ENCODE measurements around the gene TOR4A. TPM values are rescaled to one million over a fixed set of nuclear protein-coding genes. Genes with fewer than 3 reads are reported as not detected.

Gene TOR4A
- polyA plus RNA-seq, 3 donors = 3.7 to 4.3 (median 4.2) TPM

DNA sequence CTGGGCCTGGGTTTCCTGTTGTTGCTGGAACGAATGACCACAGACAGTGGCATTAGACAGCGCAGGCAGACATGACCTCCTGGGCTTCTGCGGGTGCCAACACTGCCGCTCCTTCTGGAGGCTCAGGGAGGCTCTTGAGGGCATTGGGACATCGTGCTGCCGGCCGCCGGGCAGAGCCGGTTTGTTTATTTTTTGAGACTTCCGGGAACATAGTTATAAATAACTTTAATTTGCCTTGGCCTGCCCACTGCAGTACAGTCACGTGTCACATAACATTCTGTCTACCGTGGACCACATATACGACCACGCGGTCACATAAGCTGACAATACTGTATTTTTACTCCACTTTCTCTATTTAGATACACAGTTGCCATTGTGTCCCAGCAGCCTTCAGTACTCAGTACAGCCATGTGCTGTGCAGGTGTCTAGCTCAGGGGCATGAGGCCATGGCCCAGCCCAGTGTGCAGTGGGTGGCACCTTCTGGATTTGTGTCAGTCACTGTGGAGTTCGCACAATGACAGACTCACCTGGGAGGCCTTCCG is 8.2 kb upstream of the TOR4A start:
- no peak for DNase-seq (ENCODE audit: low read depth in 3 of 3, low spot score in 2 of 3)

DNA sequence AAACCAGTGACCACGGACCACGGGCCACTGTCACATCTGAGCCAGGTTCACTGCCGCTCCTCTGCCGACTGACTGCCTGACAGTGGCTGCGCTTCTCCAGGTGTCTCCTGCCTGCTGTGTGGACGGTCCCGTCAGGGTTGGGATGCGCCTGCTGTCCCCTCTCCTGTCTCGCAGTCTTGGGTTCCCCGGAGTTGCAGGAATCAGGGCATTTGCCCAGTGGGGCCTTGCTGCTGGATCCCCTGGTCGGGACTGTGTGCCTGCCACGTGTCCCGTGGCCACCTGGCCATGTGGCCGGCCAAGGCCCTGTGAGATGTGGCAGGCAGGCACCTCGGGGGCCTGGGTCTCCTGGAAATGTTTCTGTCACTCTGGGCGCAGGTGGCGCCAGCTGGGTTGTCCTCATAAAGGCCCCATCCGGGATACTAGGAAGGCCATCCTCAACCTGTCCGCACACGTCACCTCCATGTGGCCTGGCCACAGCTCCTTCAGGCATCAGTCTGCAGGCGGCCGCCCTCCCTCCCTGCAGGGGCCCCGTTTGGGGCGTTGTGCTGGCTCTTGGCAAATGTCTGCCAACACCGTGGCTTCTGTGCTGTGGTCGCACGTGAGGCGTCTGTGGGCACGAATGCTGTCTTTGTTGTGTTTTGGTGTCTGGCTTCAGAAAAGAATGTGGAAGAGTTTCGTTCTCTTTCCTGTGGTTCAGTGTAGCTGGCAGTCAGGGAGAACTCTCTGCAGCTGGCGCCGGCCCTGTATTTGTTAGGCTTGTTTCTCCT is 6.4 kb upstream of the TOR4A start:
- no peak for DNase-seq (ENCODE audit: low read depth in 3 of 3, low spot score in 2 of 3)

DNA sequence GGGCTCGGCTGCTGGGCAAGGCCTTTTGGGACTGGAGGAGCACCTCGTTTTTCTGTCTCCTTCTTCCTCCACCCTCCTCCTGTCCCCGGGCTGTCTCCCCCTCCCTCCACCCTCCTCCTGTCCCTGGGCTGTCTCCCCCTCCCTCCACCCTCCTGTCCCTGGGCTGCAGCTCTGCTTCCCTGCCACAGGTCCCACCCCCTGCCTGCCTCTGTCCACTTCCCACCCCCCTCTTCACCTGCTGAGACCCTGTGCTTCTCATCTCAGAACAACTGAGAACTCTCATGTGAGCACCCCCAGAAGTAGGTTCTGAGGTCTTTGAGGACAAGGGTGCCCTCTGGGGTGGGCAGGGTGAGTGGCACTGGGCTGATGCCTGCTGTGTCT is 5.8 kb upstream of the TOR4A start:
- no peak for DNase-seq (ENCODE audit: low read depth in 3 of 3, low spot score in 2 of 3)

DNA sequence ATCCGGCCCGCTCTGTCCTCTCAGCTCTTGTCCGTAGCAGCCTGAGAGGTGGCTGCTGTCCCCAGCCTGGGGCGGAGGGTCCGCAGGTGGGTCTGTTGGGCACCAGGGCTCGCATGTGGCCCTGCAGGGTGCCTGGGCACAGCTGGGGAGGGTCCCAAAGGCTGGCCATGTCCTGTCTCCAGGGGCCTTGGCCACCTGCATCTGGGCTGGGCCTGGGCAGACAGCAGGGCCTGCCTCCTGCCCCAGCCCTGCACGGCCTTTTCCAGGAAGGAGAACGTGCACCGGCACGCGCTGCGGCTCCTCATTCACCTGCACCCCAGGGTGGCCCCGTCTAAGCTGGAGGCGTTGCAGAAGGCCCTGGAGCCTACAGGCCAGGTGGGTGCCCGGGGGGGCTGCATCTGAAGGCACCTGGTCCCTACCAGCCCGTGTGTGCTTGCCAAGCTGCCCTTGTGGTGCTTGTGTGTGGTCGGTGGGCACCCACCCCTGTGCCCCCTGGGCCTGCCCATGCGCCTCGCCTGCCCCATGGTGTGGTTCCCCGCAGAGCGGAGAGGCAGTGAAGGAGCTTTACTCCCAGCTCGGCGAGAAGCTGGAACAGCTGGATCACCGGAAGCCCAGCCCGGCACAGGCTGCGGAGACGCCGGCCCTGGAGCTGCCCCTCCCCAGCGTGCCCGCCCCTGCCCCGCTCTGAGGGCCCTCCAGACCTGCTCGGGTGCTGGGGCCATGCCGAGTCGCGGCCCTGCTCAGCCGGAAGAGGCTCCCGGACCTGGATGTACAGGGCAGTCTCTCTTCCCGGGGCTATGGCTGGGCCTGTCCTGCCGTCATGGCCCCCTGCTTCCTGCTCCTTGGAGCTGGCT is 5.1 kb upstream of the TOR4A start:
- DNase-seq (ENCODE audit: low read depth in 3 of 3, low spot score in 2 of 3) = no peak

DNA sequence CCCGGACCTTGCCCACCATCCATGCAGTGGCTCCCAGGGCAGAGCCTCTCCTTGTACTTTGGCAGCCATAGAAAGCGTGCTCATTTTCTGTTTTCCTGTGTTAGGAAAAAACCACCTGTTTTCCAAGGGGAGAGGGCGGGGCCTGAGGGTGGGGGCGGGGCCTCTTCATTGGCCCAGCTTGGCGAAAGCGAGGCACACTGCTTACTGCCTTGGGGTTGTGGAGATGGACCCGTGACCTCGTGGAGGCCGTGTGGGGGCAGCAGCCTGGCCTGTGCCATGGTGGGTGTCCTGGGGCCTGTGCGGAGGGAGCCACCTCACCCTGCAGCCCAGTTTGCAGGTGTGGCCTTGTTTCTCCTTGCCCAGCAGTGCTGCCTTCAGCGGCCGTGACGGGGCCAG is 4.4 kb upstream of the TOR4A start:
- DNase-seq (ENCODE audit: low read depth in 3 of 3, low spot score in 2 of 3) = no peak

DNA sequence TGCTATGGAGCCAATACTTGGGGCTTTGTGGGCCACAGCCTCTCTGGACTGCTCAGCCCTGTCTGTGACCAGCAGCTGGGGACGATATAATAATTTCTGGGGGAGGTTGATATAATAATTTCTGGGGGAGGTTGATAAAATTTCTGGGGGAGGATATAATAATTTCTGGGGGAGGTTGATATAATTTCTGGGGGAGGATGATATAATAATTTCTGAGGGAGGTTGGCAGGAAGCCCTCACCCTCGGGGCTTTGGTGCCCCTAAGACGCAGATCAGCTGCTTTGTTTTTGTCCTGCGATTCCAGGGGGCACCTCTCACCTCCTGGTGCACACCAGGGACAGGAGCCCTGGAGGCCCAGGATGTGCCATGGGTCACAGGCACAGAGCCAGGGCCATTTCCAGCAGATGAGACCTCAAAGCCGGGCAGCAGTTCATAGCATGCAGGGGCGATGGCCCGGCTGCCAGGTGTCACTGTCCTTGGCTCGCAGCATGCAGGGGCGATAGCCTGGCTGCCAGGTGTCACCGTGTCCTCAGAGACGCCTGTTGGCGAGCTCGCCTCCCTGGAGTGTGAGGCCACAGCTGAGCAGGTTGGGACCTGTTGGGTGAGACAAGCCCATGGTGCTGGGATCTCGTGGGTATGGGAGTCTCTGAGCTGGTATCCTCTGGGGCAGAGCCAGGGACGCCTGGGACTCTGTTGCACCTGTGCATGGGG is 3.8 kb upstream of the TOR4A start:
- no peak for DNase-seq (ENCODE audit: low read depth in 3 of 3, low spot score in 2 of 3)

DNA sequence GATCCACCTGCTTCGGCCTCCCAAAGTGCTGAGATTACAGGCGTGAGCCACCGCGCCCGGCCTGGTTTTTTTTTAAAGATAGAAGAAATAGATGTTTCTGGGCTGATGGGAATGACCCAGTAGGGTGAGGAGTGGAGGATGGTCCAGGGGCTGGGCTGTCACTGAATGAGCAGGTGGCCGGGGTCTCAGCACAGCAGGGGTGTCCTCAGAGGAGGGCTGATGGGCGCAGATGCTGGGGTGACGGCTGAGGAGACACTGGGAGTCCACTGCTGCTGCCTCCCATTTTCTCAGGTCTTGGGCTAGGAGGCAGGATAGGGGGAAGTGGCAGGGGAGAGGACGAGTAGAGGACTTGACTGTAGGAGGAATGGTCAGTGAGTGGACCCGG is 2.3 kb upstream of the TOR4A start:
- DNase-seq (ENCODE audit: low read depth in 3 of 3, low spot score in 2 of 3) = no peak

DNA sequence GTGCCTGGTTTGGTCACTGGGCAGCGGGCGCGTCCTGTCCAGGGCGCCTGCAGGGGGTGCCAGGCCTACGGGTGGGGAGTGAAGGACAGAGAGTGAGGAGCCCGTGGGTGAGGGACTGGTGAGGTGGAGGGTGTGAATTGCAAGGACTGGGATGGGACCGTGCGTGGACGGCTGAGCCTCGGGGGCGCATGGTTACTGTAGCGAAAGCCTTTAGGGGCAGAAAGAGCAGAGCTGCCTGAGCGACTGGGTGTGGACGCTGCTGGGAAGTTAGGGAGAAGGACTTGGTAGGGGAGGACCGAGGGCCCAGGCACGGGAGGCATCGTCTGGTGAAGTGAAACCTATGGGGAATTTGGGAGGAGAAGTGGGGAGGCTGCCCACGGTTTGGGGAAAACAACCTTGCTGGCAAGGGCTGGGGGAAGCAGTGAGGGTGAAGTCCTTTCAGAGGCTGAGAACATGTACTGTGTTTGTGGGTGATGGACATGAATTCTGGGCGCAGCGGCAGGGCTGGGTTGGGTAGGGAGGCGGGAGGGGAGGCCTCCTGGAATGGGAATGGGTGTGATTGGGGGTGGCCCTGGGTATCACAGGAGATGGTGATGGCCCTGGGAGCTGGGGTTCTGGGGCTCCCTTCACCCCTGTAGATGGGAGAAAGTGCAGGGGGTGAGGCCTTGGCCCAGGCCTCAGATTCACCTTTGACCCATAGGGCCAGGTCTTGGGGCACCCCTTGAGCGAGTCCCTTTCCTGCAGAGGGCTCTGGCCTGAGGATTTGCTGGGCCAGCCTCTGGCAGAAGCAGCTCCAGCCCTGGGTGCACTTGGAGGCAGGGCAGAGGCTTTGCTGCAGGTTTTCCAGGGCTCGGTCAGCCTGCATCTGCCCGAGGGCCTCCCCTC is 1.7 kb upstream of the TOR4A start:
- no peak for DNase-seq (ENCODE audit: low read depth in 3 of 3, low spot score in 2 of 3)

DNA sequence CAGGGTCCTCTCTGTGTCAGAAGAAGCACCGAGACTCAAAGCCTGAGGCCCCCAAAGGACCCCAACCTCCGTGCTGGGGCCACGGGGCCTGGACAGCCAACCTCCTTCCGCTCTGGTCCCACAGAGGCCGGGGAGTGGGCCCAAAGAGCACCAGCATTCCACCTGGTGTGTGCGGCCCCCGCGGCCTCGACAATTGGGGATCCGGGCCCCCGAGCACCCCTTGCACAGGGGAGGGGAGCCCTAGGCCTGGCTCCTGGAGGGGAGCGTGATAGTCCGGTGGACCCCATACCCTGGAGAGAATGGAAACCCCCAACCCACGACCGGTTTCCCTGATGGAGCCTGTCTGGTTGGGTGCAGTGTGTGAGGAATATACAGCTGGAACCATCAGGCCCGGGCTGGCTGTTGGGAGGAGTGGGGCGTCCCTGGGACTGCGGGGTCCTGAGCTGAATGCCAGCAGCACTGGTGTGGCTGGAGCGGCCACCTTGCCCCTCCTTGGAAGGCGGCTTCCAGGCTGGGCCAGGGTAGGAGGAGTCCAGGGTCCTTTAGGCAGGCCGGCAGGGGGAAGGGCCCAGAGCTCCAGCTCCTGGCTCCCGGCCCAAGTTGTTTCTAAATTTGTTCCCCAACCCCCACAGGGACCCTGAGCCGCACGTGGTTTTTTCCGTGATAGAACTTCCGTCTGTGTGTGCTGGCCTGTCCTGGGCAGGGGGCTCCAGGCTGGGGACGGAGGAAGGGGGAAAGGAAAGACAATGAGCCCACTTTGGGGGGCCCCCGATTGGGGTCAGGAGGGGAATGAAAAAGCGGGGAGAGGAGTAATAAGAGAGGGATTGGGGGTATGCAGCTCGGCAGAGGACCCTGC is 825 bp upstream of the TOR4A start:
- DNase-seq (ENCODE audit: low read depth in 3 of 3, low spot score in 2 of 3) = no peak

DNA sequence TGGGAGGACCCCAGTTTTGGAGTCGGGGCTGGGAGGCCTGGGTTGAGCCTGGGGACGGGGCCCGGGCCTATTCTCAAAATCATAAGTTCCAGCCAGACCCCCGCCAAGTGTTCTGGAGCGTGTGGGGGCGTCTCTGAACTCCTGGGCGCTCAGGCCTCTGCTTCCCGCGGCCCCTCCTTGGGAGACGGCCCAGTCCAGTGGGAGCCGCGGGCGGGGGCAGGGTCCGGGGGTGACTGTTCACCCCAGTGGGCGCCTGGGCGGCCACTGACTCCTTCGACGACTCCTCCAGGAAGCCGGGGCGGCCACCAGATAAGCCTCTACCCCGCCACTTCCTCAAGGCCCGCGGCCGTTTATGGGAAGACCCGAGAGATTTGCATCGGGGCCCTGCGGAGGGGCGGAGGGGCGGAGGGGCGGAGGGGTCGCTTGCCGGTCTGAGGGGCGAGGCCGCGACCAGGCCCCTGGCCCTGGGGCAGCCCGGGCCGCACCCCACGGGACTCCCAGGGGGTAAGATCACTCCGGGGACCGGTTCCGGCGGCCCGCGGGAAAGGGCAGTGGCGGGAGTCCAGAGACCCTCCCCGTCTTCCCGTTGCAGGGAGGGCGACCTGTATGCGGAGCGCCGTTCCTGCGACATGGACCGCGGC is 655 bp downstream of the TOR4A start:
- DNase-seq (ENCODE audit: low read depth in 3 of 3, low spot score in 2 of 3) = no peak

DNA sequence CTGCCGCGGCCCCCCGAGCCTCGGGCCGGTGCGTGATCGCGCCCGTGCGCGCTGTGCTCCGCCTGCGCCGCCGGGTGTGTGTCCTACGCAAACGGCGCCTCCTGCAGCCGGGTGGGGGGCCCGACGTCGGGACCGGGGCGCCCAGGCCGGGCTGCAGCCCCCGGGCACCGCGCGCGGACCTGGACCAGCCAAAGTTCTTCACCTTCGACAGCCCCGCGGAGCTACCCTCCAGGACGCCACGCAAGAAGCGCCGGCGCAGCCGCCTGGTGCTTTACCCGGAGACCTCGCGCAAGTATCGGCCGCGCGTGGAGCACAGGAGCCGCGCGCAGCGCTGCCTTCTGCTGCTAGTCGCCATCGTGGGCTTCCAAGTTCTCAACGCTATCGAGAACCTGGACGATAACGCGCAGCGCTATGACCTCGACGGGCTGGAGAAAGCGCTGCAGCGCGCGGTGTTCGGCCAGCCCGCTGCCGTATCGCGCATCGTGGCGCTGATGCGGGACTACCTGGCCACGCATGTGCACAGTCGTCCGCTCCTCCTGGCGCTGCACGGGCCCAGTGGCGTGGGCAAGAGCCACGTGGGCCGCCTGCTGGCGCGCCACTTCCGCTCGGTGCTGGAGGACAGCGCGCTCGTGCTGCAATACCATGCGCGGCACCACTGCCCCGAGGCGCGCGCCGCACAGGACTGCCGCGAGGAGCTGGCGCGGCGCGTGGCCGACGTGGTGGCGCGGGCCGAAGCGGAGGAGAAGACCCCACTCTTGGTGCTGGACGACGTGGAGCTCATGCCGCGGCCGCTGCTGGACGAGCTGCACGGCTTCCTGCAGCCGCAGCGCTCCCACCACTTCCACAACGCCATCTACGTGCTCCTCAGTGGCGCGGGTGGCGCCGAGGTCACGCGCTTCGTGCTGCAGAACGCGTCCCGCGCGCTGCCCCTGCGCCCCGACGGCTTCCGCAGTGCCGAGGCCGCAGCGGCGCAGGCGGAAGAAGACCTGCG is 1.5 kb downstream of the TOR4A start:
- DNase-seq (ENCODE audit: low read depth in 3 of 3, low spot score in 2 of 3) = no peak

DNA sequence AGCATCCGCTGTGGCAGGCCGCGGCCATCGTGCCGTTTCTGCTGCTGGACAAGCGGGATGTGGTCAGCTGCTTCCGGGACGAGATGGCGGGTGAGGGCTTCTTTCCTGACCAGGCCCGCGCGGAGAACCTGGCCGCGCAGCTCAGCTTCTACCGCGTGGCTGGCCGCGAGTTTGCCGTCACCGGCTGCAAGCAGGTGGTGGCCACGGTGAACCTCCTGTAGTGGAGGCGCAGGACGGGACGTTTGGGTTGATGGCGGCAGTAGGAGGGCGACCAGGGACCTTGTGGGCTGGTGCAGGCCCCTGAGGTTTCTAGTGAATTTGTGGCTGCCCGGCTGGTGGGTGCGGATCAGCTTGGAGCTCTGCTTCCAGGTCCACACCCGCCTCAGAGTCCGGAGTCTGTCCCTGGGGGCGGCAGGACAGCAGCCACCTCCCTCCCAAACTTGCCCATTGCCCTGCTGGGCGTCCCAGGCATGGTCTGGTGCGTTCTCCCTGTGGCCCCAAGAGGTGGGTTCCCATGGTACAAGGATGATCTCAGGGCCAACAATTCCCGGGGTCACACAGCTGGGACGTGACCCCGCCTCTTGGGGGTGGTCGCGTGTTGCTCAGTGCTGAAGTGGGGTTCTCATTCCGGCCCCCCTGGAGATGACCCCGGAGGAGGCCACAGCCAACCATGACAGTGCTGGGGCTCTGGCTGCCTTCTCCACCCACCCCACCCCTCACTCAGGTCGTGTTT is 2.4 kb downstream of the TOR4A start:
- DNase-seq (ENCODE audit: low read depth in 3 of 3, low spot score in 2 of 3) = no peak

DNA sequence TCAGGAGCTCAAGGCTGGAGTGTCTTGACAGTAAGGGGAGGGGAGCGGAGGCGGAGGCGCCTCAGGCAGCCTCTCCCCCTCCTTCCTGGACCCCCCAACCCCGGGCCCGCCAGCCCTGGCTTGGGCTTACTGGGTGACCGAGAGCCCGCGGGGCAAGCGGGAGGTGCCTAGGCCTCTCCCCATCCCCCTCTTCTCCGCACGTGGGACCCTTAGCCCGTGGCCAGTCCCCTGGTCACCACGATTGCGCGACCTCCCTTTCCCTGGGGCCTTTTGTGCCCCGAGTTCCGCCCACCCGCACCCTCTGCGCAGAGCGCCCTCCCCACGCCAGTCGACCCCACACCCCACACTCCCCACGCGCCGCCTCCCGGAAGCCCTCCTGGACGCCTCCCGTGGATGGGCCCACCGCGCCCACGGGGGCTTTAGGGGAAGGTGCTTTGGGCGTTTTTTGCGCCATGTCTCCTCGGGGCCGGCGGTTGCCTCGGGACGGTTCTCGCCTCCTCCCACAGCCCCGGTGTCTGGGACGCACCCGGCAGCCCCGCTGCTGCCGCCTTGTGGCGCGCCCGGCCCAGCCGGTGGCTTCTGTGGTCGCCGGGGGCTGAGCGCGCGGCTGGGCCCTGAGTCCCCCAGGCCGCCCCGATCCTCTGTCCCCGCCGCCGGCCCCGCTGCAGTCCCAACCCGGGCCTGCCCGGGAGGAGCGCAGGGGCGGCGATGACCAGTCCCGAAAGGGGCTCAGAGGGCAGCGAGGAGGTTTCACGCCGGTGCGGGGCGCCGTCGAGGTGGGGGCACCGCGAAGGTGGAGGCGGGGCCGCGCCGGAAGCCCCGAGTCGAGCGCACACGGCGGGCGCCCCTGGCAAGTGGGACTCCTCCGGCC is 3.2 kb downstream of the TOR4A start:
- DNase-seq (ENCODE audit: low read depth in 3 of 3, low spot score in 2 of 3) = no peak

DNA sequence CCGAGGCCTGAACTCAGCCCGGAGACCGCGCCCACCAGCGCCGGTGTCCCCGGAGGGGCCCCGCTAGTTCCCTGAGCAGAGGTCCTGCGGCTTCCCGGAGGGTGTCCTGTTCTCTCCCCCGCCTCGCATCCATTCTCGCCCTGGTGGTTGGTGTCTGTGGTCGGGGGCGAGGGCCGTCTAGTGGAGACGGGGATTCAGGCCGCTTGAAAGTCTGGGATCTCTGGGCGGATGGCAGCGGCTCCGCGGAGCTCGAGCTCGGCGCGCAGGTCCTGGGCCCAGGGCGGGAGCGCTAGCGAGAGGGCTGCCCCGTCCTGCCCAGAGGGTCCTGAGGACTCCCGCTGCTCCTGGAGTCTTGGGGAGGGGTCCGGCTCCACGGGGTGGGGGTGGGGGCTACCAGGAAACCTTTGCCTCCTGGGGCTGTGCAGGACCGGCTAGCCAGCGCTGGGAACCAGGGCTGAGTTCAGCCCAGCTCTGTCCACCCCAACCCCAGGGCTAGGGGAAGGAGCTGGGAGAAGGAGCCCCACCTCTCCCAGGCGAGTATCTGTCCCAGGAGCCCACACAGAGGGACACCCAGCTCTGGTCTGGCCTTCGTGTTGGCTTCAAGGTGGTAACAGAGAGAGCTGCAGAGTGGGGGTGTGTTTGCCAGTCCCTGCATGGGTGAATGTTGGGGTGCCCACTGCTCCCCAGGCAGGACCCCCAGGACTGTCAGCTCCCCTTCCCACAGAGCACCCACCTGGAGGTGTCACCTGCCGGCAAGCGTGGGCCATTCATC is 4.0 kb downstream of the TOR4A start:
- DNase-seq (ENCODE audit: low read depth in 3 of 3, low spot score in 2 of 3) = no peak

DNA sequence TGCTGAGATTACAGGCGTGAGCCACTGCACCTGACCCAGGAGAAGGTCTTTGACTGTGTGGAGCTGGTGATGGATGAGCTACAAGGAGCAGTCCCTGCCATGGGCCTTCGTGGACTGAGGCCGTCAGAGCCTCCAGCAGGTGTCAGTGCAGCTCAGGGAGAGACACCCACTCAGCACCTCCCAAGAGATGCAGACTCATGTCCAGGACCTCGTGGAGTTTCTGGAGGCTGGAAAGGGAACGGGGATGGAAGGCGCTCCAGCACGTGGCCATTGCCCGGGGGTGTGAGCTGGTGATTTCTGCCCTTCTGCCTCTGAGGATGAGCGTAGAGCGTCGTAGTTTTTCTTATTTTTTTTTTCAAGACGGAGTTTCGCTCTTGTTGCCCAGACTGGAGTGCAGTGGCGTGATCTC is 9.5 kb downstream of the TOR4A start:
- DNase-seq (ENCODE audit: low read depth in 3 of 3, low spot score in 2 of 3) = no peak

Data from right renal cortex interstitium (tissue), 3 donors.